NCI-H1092 (cell line): ENCODE measurements around the gene PRUNE2.

ENCODE experiments used
- DNase-seq: peaks from one replicate; lab custom pipeline; 2025; lab: John Stamatoyannopoulos, UW

PRUNE2 gene

GRCh38 chr9:76628155-76628554 lies 277.8 kb downstream of the PRUNE2 start:
- DNase-seq = no peak

GRCh38 chr9:76626980-76627379 lies 278.9 kb downstream of the PRUNE2 start:
- no peak for DNase-seq

- DNase-seq = no peak
Measured at GRCh38 chr9:76626141-76626540, 279.8 kb downstream of the PRUNE2 start.

- no peak for DNase-seq
Measured at GRCh38 chr9:76624391-76625048, 281.4 kb downstream of the PRUNE2 start.

- DNase-seq = no peak
Measured at GRCh38 chr9:76620996-76621395, 284.9 kb downstream of the PRUNE2 start.

GRCh38 chr9:76620581-76620980 lies 285.3 kb downstream of the PRUNE2 start:
- DNase-seq = no peak

GRCh38 chr9:76619640-76620039 lies 286.3 kb downstream of the PRUNE2 start:
- no peak for DNase-seq

- no peak for DNase-seq
Measured at GRCh38 chr9:76619197-76619596, 286.7 kb downstream of the PRUNE2 start.

- DNase-seq = no peak
Measured at GRCh38 chr9:76618762-76619161, 287.2 kb downstream of the PRUNE2 start.

GRCh38 chr9:76617497-76618175 lies 288.3 kb downstream of the PRUNE2 start:
- no peak for DNase-seq

GRCh38 chr9:76616780-76617179 lies 289.1 kb downstream of the PRUNE2 start:
- DNase-seq = no peak

- DNase-seq = no peak
Measured at GRCh38 chr9:76615177-76615603, 290.7 kb downstream of the PRUNE2 start.

- DNase-seq = no peak
Measured at GRCh38 chr9:76613974-76614373, 291.9 kb downstream of the PRUNE2 start.

- no peak for DNase-seq
Measured at GRCh38 chr9:76613150-76613781, 292.6 kb downstream of the PRUNE2 start.

GRCh38 chr9:76610011-76610352 lies 295.9 kb downstream of the PRUNE2 start:
- no peak for DNase-seq

- no peak for DNase-seq
Measured at GRCh38 chr9:76609285-76610010, 296.5 kb downstream of the PRUNE2 start.

- no peak for DNase-seq
Measured at GRCh38 chr9:76608575-76609273, 297.2 kb downstream of the PRUNE2 start.

GRCh38 chr9:76607730-76608436 lies 298.0 kb downstream of the PRUNE2 start:
- DNase-seq = no peak

GRCh38 chr9:76605321-76605900 lies 300.5 kb downstream of the PRUNE2 start:
- DNase-seq = no peak

- DNase-seq = no peak
Measured at GRCh38 chr9:76603931-76604570, 301.9 kb downstream of the PRUNE2 start.
